IMR-90 (cell line): Measurements from ENCODE around the gene SLC46A2. TPM values are rescaled to one million over a fixed set of nuclear protein-coding genes. Genes with fewer than 3 reads are reported as not detected.

ENCODE experiments used
- ATAC-seq: fragments of 200-7000 bp; cut with Tn5 transposase; 2 replicates; pipeline ENCODE4 v1.9.1; 2020; ENCODE audit warnings: low read depth, mild to moderate bottlenecking, moderate library complexity
- Bru-seq: library from RNA; stranded (reverse); fragments of 400-500 nt; gene quantifications from one replicate; lab custom pipeline; 2021; lab: Mats Ljungman, UMichigan
- BruChase-seq, 2 experiments: library from RNA; stranded (reverse); fragments of 400-500 nt; gene quantifications; one replicate each; lab custom pipeline; 2021; lab: Mats Ljungman, UMichigan
- BruUV-seq: library from RNA; stranded (reverse); fragments of 400-500 nt; replicated peaks from 2 replicates; lab custom pipeline; 2021; lab: Mats Ljungman, UMichigan
- CTCF ChIA-PET: fragments of 300-600 bp; formaldehyde crosslinking; extraction: SDS; loops from one replicate; lab custom pipeline; 2021; ENCODE audit warnings: antibody characterized with exemption; lab: Yijun Ruan, JAX
- POLR2A ChIA-PET: fragments of 300-600 bp; sonication (Branson Sonifier 250); formaldehyde crosslinking; loops from one replicate; lab custom pipeline; 2022; ENCODE audit warnings: antibody characterized with exemption; ENCODE audit not compliant: unreplicated experiment; lab: Charles Lee
- DNase-seq: peaks from one replicate; pipeline ENCODE4 v3.0.0; 2013
- H2AFZ ChIP-seq: replicated peaks from 2 replicates; pipeline ENCODE3; 2013; ENCODE audit warnings: low read length, mild to moderate bottlenecking; ENCODE audit not compliant: poor library complexity
- H2AK5ac ChIP-seq: 2 replicates; pipeline ENCODE4 v1.6.1; 2013; ENCODE audit warnings: low read depth, low read length, inconsistent platforms
- H2AK9ac ChIP-seq: replicated peaks from 2 replicates; pipeline ENCODE3; 2013; ENCODE audit warnings: mild to moderate bottlenecking, low read depth, low read length, moderate library complexity; ENCODE audit not compliant: poor library complexity
- H2BK120ac ChIP-seq: 2 replicates; pipeline ENCODE4 v1.6.1; 2013; ENCODE audit warnings: low read depth, low read length, inconsistent platforms
- H2BK15ac ChIP-seq: 3 replicates; pipeline ENCODE4 v1.6.1; 2013; ENCODE audit warnings: low read depth, low read length, inconsistent platforms
- H2BK20ac ChIP-seq: 2 replicates; pipeline ENCODE4 v1.6.1; 2013; ENCODE audit warnings: low read depth, mild to moderate bottlenecking, inconsistent platforms, low read length, moderate library complexity
- H2BK5ac ChIP-seq: 2 replicates; pipeline ENCODE4 v1.6.1; 2013; ENCODE audit warnings: mild to moderate bottlenecking, low read depth, low read length, inconsistent platforms; ENCODE audit not compliant: poor library complexity, severe bottlenecking
- H3K14ac ChIP-seq: replicated peaks from 2 replicates; pipeline ENCODE4 v1.6.1; 2013; ENCODE audit warnings: low read depth, low read length, inconsistent platforms
- H3K18ac ChIP-seq: 2 replicates; pipeline ENCODE4 v1.6.1; 2013; ENCODE audit warnings: low read depth, low read length, control low read depth
- H3K23ac ChIP-seq: 2 replicates; pipeline ENCODE4 v1.6.1; 2013; ENCODE audit warnings: low read depth, low read length, inconsistent platforms
- H3K27ac ChIP-seq: 2 replicates; pipeline ENCODE4 v1.5.1; 2013; ENCODE audit warnings: mild to moderate bottlenecking, control low read depth, low read length; ENCODE audit not compliant: insufficient read depth
- H3K27me3 ChIP-seq: 2 replicates; pipeline ENCODE4 v1.6.1; 2013; ENCODE audit warnings: low read length; ENCODE audit not compliant: control insufficient read depth, insufficient read depth
- H3K36me3 ChIP-seq: 2 replicates; pipeline ENCODE4 v1.6.1; 2013; ENCODE audit warnings: low read length, mixed read lengths; ENCODE audit not compliant: control insufficient read depth, insufficient read depth
- H3K4ac ChIP-seq: 2 replicates; pipeline ENCODE4 v1.6.1; 2013; ENCODE audit warnings: low read depth, low read length, inconsistent platforms
- H3K4me1 ChIP-seq: 2 replicates; pipeline ENCODE4 v1.6.1; 2013; ENCODE audit warnings: low read length, mixed read lengths; ENCODE audit not compliant: control insufficient read depth, insufficient read depth
- H3K4me2 ChIP-seq: 2 replicates; pipeline ENCODE4 v1.6.1; 2013; ENCODE audit warnings: low read depth, mild to moderate bottlenecking, control low read depth, low read length, moderate library complexity
- H3K4me3 ChIP-seq: 2 replicates; pipeline ENCODE4 v1.5.1; 2013; ENCODE audit warnings: low read depth, mild to moderate bottlenecking, control low read depth, low read length, moderate library complexity; ENCODE audit not compliant: insufficient read depth
- H3K56ac ChIP-seq: 2 replicates; pipeline ENCODE4 v1.6.1; 2013; ENCODE audit warnings: low read length, inconsistent platforms; ENCODE audit not compliant: insufficient read depth; ENCODE audit errors: extremely low read depth
- H3K79me1 ChIP-seq, 2 experiments: 2 replicates each; pipeline ENCODE4 v1.6.1; 2013; ENCODE audit warnings: low read length in 2 of 2, inconsistent platforms in 1 of 2, low read depth in 1 of 2
- H3K9ac ChIP-seq: 2 replicates; pipeline ENCODE4 v1.6.1; 2013; ENCODE audit warnings: low read depth, low read length, control low read depth
- H3K9me1 ChIP-seq: 2 replicates; pipeline ENCODE4 v1.6.1; 2013; ENCODE audit warnings: low read length, inconsistent platforms; ENCODE audit not compliant: insufficient read depth
- H3K9me3 ChIP-seq: 2 replicates; pipeline ENCODE4 v1.6.1; 2013; ENCODE audit warnings: low read length; ENCODE audit not compliant: control insufficient read depth, insufficient read depth
- H4K20me1 ChIP-seq: 2 replicates; pipeline ENCODE4 v1.6.1; 2013; ENCODE audit warnings: low read length, inconsistent platforms; ENCODE audit not compliant: insufficient read depth
- H4K5ac ChIP-seq: 2 replicates; pipeline ENCODE4 v1.6.1; 2013; ENCODE audit warnings: mild to moderate bottlenecking, low read depth, low read length, control low read depth
- H4K8ac ChIP-seq, 2 experiments: 2 replicates each; pipeline ENCODE4 v1.6.1; 2013; ENCODE audit warnings: low read depth in 2 of 2, low read length in 2 of 2, control low read depth in 1 of 2, inconsistent platforms in 1 of 2
- H4K91ac ChIP-seq: 2 replicates; pipeline ENCODE4 v1.6.1; 2013; ENCODE audit warnings: low read depth, low read length, inconsistent platforms; ENCODE audit not compliant: insufficient read depth
- CEBPB ChIP-seq: IDR thresholded peaks from 2 replicates; pipeline ENCODE4 v1.6.1; 2012; ENCODE audit warnings: low read depth, low read length, improper control_type of control experiment
- CHD1 ChIP-seq: IDR thresholded peaks from 2 replicates; pipeline ENCODE4 v1.6.1; 2012; ENCODE audit warnings: low read depth, low read length, improper control_type of control experiment
- FOS ChIP-seq: fragments of 150-350 bp; IDR thresholded peaks from 2 replicates; pipeline ENCODE4 v1.6.1; 2016; ENCODE audit warnings: low read depth, low read length
- MAFK ChIP-seq: IDR thresholded peaks from 2 replicates; pipeline ENCODE4 v1.6.1; 2012; ENCODE audit warnings: low read depth, low read length, improper control_type of control experiment
- MAZ ChIP-seq: IDR thresholded peaks from 2 replicates; pipeline ENCODE4 v1.6.1; 2012; ENCODE audit warnings: low read depth, mild to moderate bottlenecking, low read length, improper control_type of control experiment, moderate library complexity, borderline replicate concordance
- MXI1 ChIP-seq: IDR thresholded peaks from 2 replicates; pipeline ENCODE4 v1.6.1; 2012; ENCODE audit warnings: low read depth, mild to moderate bottlenecking, low read length, moderate library complexity, borderline replicate concordance
- NFE2L2 ChIP-seq: fragments of 150-350 bp; IDR thresholded peaks from 2 replicates; pipeline ENCODE4 v1.6.1; 2016; ENCODE audit warnings: low read depth, mild to moderate bottlenecking, low read length
- RCOR1 ChIP-seq: IDR thresholded peaks from 2 replicates; pipeline ENCODE4 v1.6.1; 2012; ENCODE audit warnings: mild to moderate bottlenecking, low read length, improper control_type of control experiment; ENCODE audit not compliant: insufficient replicate concordance
- RFX5 ChIP-seq: IDR thresholded peaks from 2 replicates; pipeline ENCODE4 v1.8.0; 2012; ENCODE audit warnings: low read depth, mild to moderate bottlenecking, low read length, moderate library complexity
- SMC3 ChIP-seq: fragments of 150-350 bp; IDR thresholded peaks from 2 replicates; pipeline ENCODE4 v1.6.1; 2016; ENCODE audit warnings: low read depth, mild to moderate bottlenecking, antibody characterized with exemption, low read length, moderate library complexity
- USF2 ChIP-seq: fragments of 150-350 bp; IDR thresholded peaks from 2 replicates; pipeline ENCODE4 v1.6.1; 2017; ENCODE audit warnings: mild to moderate bottlenecking, antibody characterized with exemption, low read length, low read depth
- WGBS, 2 experiments: methylation state at CpG; one replicate each; pipeline versions ENCODE4 v1.1.5 to v1.1.7; 2013; ENCODE audit warnings: missing lambda C conversion rate in 2 of 2; ENCODE audit not compliant: insufficient read length in 1 of 2; ENCODE audit errors: extremely low coverage in 2 of 2; 5-methylcytosine and 5-hydroxymethylcytosine counted together
- dilution Hi-C: fragments of 300-500 bp; cut with HindIII; formaldehyde crosslinking; loops from one replicate; pipeline ENCODE4 v1.14.3; 2018; ENCODE audit warnings: low sequenced_read_pairs; ENCODE audit not compliant: unreplicated experiment
- in situ Hi-C: fragments of 300-500 bp; cut with MboI; formaldehyde crosslinking; loops from 3 replicates; pipeline ENCODE4 v1.14.3; 2019; ENCODE audit warnings: low sequenced_read_pairs, inconsistent platforms, mixed read lengths
- intact Hi-C: fragments of 100-400 bp; cut with micrococcal nuclease; formaldehyde crosslinking; loops from 2 replicates; pipeline ENCODE4 v1.10.0; 2022
- long read RNA-seq: library from polyadenylated mRNA; unstranded; transcript quantifications from one replicate; pipeline ENCODE4 v2.0.0, GENCODE V29; 2021; ENCODE audit not compliant: unreplicated experiment
- polyA plus RNA-seq, 3 experiments: library from polyadenylated mRNA; depleted of rRNA; stranded (reverse); fragments of >200 nt; gene quantifications; 2 replicates each; pipeline ENCODE4 v1.2.3, GENCODE V29; 2012; ENCODE audit warnings: low replicate concordance in 1 of 3
- total RNA-seq: library from RNA; depleted of rRNA; stranded (reverse); fragments of >200 nt; gene quantifications from 2 replicates; pipeline ENCODE4 v1.2.3, GENCODE V29; 2012; rRNA removed

The SLC46A2 gene, protein sequence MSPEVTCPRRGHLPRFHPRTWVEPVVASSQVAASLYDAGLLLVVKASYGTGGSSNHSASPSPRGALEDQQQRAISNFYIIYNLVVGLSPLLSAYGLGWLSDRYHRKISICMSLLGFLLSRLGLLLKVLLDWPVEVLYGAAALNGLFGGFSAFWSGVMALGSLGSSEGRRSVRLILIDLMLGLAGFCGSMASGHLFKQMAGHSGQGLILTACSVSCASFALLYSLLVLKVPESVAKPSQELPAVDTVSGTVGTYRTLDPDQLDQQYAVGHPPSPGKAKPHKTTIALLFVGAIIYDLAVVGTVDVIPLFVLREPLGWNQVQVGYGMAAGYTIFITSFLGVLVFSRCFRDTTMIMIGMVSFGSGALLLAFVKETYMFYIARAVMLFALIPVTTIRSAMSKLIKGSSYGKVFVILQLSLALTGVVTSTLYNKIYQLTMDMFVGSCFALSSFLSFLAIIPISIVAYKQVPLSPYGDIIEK
- not detected in 2 replicates for total RNA-seq
- polyA plus RNA-seq (2012; rRNA removed), result not detected in 2 replicates
- polyA plus RNA-seq (2012; cell fraction: cytosol; rRNA removed), result not detected in 2 replicates
- polyA plus RNA-seq (2012; cell fraction: nucleus; rRNA removed; ENCODE audit: low replicate concordance), result not detected in 2 replicates
- not detected for Bru-seq, nascent RNA
- percentile 6 among the genes with signal in this experiment for BruChase-seq, experiment 1, labeled RNA remaining after a 6-hour chase
- not detected for BruChase-seq, experiment 2, labeled RNA remaining after a 2-hour chase
- long read RNA-seq, result 0 reads

GRCh38 chr9:112890106-112891081, at the start of gene SLC46A2:
SLC46A2 (minus strand) TSS chr9:112890876; CDS start chr9:112890681, 195 bp downstream.
- ATAC-seq (peak; percentile 57; the same call in 1 of the 2 replicates), DNase-seq (no peak)
- Histone ChIP-seq H2AFZ (peak within 1 kb of the TSS; percentile 76), H2AK9ac (no peak within 1 kb of the TSS), H4K5ac (no peak within 1 kb of the TSS), H3K23ac (no peak within 1 kb of the TSS), H3K18ac (no peak within 1 kb of the TSS), H4K20me1 (no peaks in the 10 kb centered on the region), H3K4me2 (peak within 1 kb of the TSS; percentile 91), H3K14ac (no peak within 1 kb of the TSS; the same call in 1 of the 2 replicates), H2BK5ac (no peak within 1 kb of the TSS), H3K79me1 (no peaks in the 10 kb centered on the region), H3K36me3 (no peaks in the 10 kb centered on the region), H3K9me3 (no peaks in the 10 kb centered on the region), H3K27me3 (peaks cover 33% of the 10 kb centered on the region), H3K9ac (no peak within 1 kb of the TSS), H3K4me3 (peak within 1 kb of the TSS; percentile 33), H2BK120ac (no peak within 1 kb of the TSS), H3K4me1 (no peaks in the 10 kb centered on the region), H4K91ac (no peak within 1 kb of the TSS), H3K27ac (no peak within 1 kb of the TSS), H3K4ac (no peak within 1 kb of the TSS), H4K8ac (no peak within 1 kb of the TSS), H2BK20ac (no peak within 1 kb of the TSS), H2BK15ac (no peak within 1 kb of the TSS), H3K9me1 (no peaks in the 10 kb centered on the region; the same call in 1 of the 2 replicates), H2AK5ac (no peak within 1 kb of the TSS), H3K56ac (no peak within 1 kb of the TSS)
- ChIA-PET CTCF (no interaction called here), POLR2A (no interaction called here)
- BruUV-seq, result no TSS peak
- dilution Hi-C loops (no loop called here), in situ Hi-C loops (no loop called here), intact Hi-C loops (no loop called here)
- WGBS, 2 experiments, result 27% methylated on average over 31 of the region's 78 CpGs; no CpG with 5 or more reads in 1 of the 2 experiments
- TF ChIP-seq MAFK (no peak), USF2 (no peak), NFE2L2 (no peak), MAZ (no peak), FOS (no peak), MXI1 (no peak), RCOR1 (no peak), CHD1 (no peak), SMC3 (no peak), CEBPB (no peak), RFX5 (no peak)
